Lower lobe of right lung (tissue), 2 donors: Measurements from ENCODE around the gene DARS1. TPM values are rescaled to one million over a fixed set of nuclear protein-coding genes. Genes with fewer than 3 reads are reported as not detected.

Experiments
- ATAC-seq, 2 donors: fragments of 200-7000 bp; cut with Tn5 transposase; one replicate each; pipeline ENCODE4 v1.9.1; 2020 to 2022; ENCODE audit warnings: mild to moderate bottlenecking in 2 of 2, moderate library complexity in 2 of 2
- DNase-seq: peaks from one replicate; pipeline ENCODE4 v3.0.0-alpha.2; 2020
- H3K27ac ChIP-seq: fragments of 200-600 bp; one replicate; pipeline ENCODE4 v1.8.0; 2022
- H3K27me3 ChIP-seq: fragments of 200-600 bp; one replicate; pipeline ENCODE4 v1.8.0; 2022; ENCODE audit warnings: low read depth
- H3K36me3 ChIP-seq: fragments of 200-600 bp; one replicate; pipeline ENCODE4 v1.8.0; 2022; ENCODE audit warnings: mild to moderate bottlenecking
- H3K4me1 ChIP-seq: fragments of 200-600 bp; one replicate; pipeline ENCODE4 v1.8.0; 2022
- H3K4me3 ChIP-seq: fragments of 200-600 bp; one replicate; pipeline ENCODE4 v1.8.0; 2022; ENCODE audit warnings: mild to moderate bottlenecking
- H3K9me3 ChIP-seq: fragments of 200-600 bp; one replicate; pipeline ENCODE4 v1.8.0; 2022
- intact Hi-C: fragments of 100-400 bp; cut with DNase I; formaldehyde crosslinking; loops from one replicate; pipeline ENCODE4 v1.11.0; 2022
- total RNA-seq: library from RNA; stranded (reverse); fragmentation: NEBNext Ultra II Directional; extraction: Animal tissue kit (Norgen Biotek cat#: 25700); gene quantifications from one replicate; pipeline ENCODE4 v1.2.1, GENCODE V29; 2021
- TF ChIP-seq, protein P1 (sequence below): fragments of 200-600 bp; IDR thresholded peaks from one replicate; pipeline ENCODE4 v1.8.0; 2022; ENCODE audit warnings: antibody characterized with exemption, mild to moderate bottlenecking
- donor health status: DM: no; HTN: yes; CAD: no; lungs with severe emphysema.

The DARS1 gene
- total RNA-seq, 1 donor from 2014 or later: 50.0 TPM

DNA sequence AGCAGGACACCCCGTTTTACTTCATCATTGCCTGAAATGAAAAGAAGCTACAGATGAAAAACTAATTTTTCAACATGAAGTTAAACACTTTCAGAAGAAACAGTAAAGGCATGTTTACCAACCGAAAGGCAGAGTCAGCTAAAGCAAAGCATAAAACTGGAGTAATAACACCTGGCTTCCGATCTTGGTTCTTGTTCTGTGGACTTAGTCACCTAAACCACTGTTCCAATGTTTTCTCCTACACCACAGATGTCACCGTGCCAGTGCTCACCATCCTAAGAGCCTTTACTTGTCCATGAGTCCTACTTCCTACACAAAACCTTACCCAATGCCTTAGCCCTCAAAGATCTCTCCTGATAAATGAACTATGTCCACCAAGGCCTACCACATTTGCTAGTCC lies 122.7 kb downstream of the DARS1 start:
- H3K9me3 ChIP-seq: no peaks in the 10 kb centered on the region
- TF ChIP-seq, protein P1, sequence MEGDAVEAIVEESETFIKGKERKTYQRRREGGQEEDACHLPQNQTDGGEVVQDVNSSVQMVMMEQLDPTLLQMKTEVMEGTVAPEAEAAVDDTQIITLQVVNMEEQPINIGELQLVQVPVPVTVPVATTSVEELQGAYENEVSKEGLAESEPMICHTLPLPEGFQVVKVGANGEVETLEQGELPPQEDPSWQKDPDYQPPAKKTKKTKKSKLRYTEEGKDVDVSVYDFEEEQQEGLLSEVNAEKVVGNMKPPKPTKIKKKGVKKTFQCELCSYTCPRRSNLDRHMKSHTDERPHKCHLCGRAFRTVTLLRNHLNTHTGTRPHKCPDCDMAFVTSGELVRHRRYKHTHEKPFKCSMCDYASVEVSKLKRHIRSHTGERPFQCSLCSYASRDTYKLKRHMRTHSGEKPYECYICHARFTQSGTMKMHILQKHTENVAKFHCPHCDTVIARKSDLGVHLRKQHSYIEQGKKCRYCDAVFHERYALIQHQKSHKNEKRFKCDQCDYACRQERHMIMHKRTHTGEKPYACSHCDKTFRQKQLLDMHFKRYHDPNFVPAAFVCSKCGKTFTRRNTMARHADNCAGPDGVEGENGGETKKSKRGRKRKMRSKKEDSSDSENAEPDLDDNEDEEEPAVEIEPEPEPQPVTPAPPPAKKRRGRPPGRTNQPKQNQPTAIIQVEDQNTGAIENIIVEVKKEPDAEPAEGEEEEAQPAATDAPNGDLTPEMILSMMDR: no peak

More for the DNA sequence above, 122.7 kb downstream of the DARS1 start:
- Histone ChIP-seq H3K4me1 (no peaks in the 10 kb centered on the region), H3K36me3 (peaks cover 74% of the 10 kb centered on the region), H3K4me3 (no peak overlapping the region), H3K27me3 (no peaks in the 10 kb centered on the region), H3K27ac (no peak overlapping the region)
- ATAC-seq: no peak
- intact Hi-C loops: no loop called here
- no peak for DNase-seq

Other genes with a start within 250 kb of the DARS1 start
- gene UBXN4, start 243.8 kb downstream of the DARS1 start, total RNA-seq: 88.1 TPM
- gene LCT, start 148.4 kb downstream of the DARS1 start, total RNA-seq: not detected
- gene MCM6, start 109.2 kb downstream of the DARS1 start, total RNA-seq: 8.7 TPM
- gene CXCR4, start 132.5 kb upstream of the DARS1 start, total RNA-seq: 55.1 TPM